DND-41 (cell line): ENCODE data around the gene MYEOV.

Source experiments
- ATAC-seq: fragments of 200-7000 bp; cut with Tn5 transposase; 3 replicates; pipeline ENCODE4 v1.9.1; 2021; ENCODE audit warnings: low read depth; ENCODE audit not compliant: insufficient read depth
- DNase-seq: peaks from one replicate; pipeline ENCODE4 v3.0.0-alpha.2; 2020
- H2AFZ ChIP-seq: 2 replicates; pipeline ENCODE4 v1.6.0; 2012; ENCODE audit warnings: low read depth, low read length
- H3K27ac ChIP-seq: 2 replicates; pipeline ENCODE4 v1.5.1; 2012; ENCODE audit warnings: low read length, inconsistent platforms
- H3K27me3 ChIP-seq: fragments of 200-600 bp; sonication (generic); 2 replicates; pipeline ENCODE4 v1.6.0; 2012; ENCODE audit warnings: low read length, mild to moderate bottlenecking, inconsistent platforms; ENCODE audit not compliant: insufficient read depth, poor library complexity
- H3K36me3 ChIP-seq: 2 replicates; pipeline ENCODE4 v1.5.1; 2012; ENCODE audit warnings: low read length, inconsistent platforms; ENCODE audit not compliant: insufficient read depth
- H3K4me1 ChIP-seq: 2 replicates; pipeline ENCODE4 v1.5.1; 2012; ENCODE audit warnings: mild to moderate bottlenecking, low read length; ENCODE audit not compliant: insufficient read depth
- H3K4me2 ChIP-seq: 2 replicates; pipeline ENCODE4 v1.6.0; 2012; ENCODE audit warnings: mild to moderate bottlenecking, moderate library complexity, low read length, inconsistent platforms; ENCODE audit not compliant: insufficient read depth
- H3K4me3 ChIP-seq, 2 experiments: fragments of 200-600 bp in 1 of 2; shearing (Covaris generic) in 1 of 2; 2 replicates each; pipeline ENCODE4 v1.5.1; 2012 to 2016; ENCODE audit warnings: inconsistent platforms in 2 of 2, low read length in 2 of 2, mild to moderate bottlenecking in 2 of 2, low read depth in 1 of 2, moderate library complexity in 1 of 2
- H3K79me2 ChIP-seq: 2 replicates; pipeline ENCODE4 v1.6.0; 2012; ENCODE audit warnings: low read length, inconsistent platforms; ENCODE audit not compliant: insufficient read depth
- H3K9ac ChIP-seq: 2 replicates; pipeline ENCODE4 v1.6.0; 2012; ENCODE audit warnings: low read depth, mild to moderate bottlenecking, inconsistent platforms, low read length, moderate library complexity
- H3K9me3 ChIP-seq: 2 replicates; pipeline ENCODE4 v1.5.1; 2012; ENCODE audit warnings: low read length, moderate library complexity, mild to moderate bottlenecking, inconsistent platforms; ENCODE audit not compliant: insufficient read depth, severe bottlenecking
- H4K20me1 ChIP-seq: 2 replicates; pipeline ENCODE4 v1.6.0; 2012; ENCODE audit warnings: low read length; ENCODE audit not compliant: insufficient read depth
- EZH2 ChIP-seq: IDR thresholded peaks from 3 replicates; pipeline ENCODE4 v1.6.1; 2012; ENCODE audit warnings: borderline replicate concordance, low read depth, mild to moderate bottlenecking, moderate library complexity, low read length, inconsistent platforms; ENCODE audit not compliant: severe bottlenecking
- TF ChIP-seq, protein P1 (sequence below): IDR thresholded peaks from 2 replicates; pipeline ENCODE4 v1.5.1; 2012; ENCODE audit warnings: borderline replicate concordance, low read length, moderate library complexity, mild to moderate bottlenecking; ENCODE audit not compliant: poor library complexity, severe bottlenecking; ENCODE audit errors: extremely low read depth

MYEOV gene

DNA sequence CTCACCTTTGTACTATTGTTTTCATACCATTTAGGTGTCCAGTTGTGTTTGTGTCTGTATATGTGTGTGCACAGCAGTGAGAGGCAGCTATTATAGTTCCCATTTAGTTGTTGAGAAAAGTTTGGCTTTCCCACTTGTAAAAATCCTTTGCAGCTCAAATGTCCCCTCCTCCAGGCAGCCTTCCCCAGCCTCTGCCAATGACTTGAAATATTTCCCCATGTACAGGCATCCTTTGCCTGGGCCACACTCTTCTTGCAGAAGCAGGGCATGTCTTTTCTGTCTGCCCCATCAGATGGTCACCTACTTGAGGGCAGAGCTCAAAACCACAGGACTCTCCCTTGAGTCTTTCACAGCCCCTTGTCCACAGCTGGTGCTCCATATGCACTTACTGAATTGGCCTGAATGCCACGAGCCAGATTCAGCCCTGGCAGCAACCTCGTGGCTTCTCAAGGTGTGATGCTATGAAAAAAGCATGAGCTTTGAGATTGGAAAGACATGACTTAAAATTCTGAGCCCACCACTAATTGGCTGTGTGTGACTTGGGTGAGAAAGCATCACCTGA, 39.3 kb downstream of the MYEOV start:
- H3K79me2 ChIP-seq = no peaks in the 10 kb centered on the region
- H4K20me1 ChIP-seq = no peaks in the 10 kb centered on the region
- H3K36me3 ChIP-seq = no peaks in the 10 kb centered on the region
- no peak overlapping the region for H3K4me2 ChIP-seq
- no peak for DNase-seq
- H3K4me3 ChIP-seq = no peak overlapping the region
- no peak for ATAC-seq
- TF ChIP-seq, protein P1, sequence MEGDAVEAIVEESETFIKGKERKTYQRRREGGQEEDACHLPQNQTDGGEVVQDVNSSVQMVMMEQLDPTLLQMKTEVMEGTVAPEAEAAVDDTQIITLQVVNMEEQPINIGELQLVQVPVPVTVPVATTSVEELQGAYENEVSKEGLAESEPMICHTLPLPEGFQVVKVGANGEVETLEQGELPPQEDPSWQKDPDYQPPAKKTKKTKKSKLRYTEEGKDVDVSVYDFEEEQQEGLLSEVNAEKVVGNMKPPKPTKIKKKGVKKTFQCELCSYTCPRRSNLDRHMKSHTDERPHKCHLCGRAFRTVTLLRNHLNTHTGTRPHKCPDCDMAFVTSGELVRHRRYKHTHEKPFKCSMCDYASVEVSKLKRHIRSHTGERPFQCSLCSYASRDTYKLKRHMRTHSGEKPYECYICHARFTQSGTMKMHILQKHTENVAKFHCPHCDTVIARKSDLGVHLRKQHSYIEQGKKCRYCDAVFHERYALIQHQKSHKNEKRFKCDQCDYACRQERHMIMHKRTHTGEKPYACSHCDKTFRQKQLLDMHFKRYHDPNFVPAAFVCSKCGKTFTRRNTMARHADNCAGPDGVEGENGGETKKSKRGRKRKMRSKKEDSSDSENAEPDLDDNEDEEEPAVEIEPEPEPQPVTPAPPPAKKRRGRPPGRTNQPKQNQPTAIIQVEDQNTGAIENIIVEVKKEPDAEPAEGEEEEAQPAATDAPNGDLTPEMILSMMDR = no peak
- no peak for TF ChIP-seq EZH2
- H2AFZ ChIP-seq = no peak overlapping the region
- H3K9ac ChIP-seq = no peak overlapping the region
- peaks cover 7% of the 10 kb centered on the region for H3K27me3 ChIP-seq
- no peak overlapping the region for H3K27ac ChIP-seq
- no peaks in the 10 kb centered on the region for H3K4me1 ChIP-seq
- H3K9me3 ChIP-seq = no peaks in the 10 kb centered on the region

DNA sequence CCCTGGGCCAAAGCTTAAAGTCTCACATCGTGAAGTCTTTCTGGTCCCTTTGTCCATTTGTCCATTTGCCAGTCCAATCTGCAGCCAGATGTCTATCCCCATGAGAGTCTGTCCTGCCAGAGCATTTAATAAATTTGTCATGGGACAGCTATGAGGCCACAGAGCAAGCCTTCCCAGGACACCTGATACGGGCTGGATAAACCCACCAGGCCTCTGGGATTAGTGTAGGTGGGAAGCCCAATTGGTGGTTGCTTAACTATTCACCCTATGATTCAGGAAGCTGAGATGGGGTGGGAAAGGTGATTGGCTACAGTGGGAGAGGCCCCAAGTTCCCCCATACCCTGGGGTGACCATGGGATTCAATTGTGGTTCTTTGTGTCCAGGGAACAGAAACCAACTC, 39.9 kb downstream of the MYEOV start:
- no peak for TF ChIP-seq EZH2
- TF ChIP-seq, protein P1 = no peak
- H3K4me3 ChIP-seq = no peak overlapping the region
- H3K9ac ChIP-seq = no peak overlapping the region
- H3K79me2 ChIP-seq = no peaks in the 10 kb centered on the region
- H4K20me1 ChIP-seq = no peaks in the 10 kb centered on the region
- H3K4me1 ChIP-seq = no peaks in the 10 kb centered on the region
- no peak overlapping the region for H2AFZ ChIP-seq
- ATAC-seq (no peak), DNase-seq (no peak)
- peaks cover 7% of the 10 kb centered on the region for H3K27me3 ChIP-seq
- no peak overlapping the region for H3K4me2 ChIP-seq
- no peaks in the 10 kb centered on the region for H3K9me3 ChIP-seq
- H3K27ac ChIP-seq = no peak overlapping the region
- no peaks in the 10 kb centered on the region for H3K36me3 ChIP-seq

DNA sequence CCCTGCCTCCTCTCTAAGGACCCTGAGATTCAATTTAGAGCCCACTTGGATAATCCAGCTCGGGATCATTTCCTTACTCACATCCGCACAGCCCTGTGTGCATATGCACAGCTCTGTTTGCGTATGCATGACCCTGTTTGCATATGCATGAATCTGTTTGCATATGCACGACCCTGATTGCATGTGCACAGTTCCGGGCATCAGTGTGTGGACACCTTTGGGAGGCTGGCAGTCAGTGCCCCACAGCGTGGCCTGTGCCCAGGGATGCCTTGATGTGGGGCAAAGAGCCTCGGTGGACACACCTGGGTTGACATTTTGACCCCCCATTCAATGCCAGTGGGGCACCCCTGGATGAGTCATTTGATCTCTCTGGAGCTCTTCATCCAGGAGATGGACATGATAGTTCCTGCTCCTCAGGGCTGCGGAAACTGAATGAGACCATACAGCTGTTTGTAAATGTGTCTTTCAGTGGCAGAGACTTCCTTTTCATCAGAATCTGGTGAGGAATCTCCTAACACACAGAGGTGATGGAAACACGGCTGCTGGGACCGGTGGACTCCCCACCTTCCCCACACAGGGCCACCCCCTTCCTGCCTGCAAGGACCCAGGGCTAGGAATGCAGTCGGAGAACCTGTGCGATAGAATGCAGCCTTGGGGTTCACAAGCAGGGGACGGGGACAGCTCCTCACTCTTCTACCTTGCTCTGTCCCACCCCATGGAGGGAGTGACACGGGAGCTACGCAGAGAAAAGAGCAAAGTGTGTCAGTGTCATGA, 41.2 kb downstream of the MYEOV start:
- H3K4me3 ChIP-seq = no peak overlapping the region
- H3K9me3 ChIP-seq = peaks cover 2% of the 10 kb centered on the region
- ATAC-seq (no peak), DNase-seq (no peak)
- H3K4me2 ChIP-seq = no peak overlapping the region
- H3K9ac ChIP-seq = no peak overlapping the region
- H3K27ac ChIP-seq = no peak overlapping the region
- TF ChIP-seq, protein P1 = no peak
- TF ChIP-seq EZH2 = no peak
- H4K20me1 ChIP-seq = no peaks in the 10 kb centered on the region
- no peaks in the 10 kb centered on the region for H3K36me3 ChIP-seq
- H3K4me1 ChIP-seq = no peaks in the 10 kb centered on the region
- H3K27me3 ChIP-seq = peaks cover 5% of the 10 kb centered on the region
- H2AFZ ChIP-seq = no peak overlapping the region
- H3K79me2 ChIP-seq = no peaks in the 10 kb centered on the region
